ENCODE results near the gene TOM1L2.

The TOM1L2 gene

GRCh38 chr17:17950347-17950746, 21.9 kb downstream of the TOM1L2 start:
- no peak for TF ChIP-seq CTCF (IDR thresholded peaks at IDR 0.05; ENCODE audit: low read depth, low read length)
- no peak for DNase-seq
- Histone ChIP-seq H3K9me3 (no peaks in the 10 kb centered on the region), H3K36me3 (no peaks in the 10 kb centered on the region), H3K4me1 (peaks cover 6% of the 10 kb centered on the region; the same call in 1 of the 2 replicates), H3K27me3 (no peaks in the 10 kb centered on the region), H3K4me3 (ENCODE audit: low read depth, low read length) (no peak overlapping the region)

- Histone ChIP-seq H3K36me3 (no peaks in the 10 kb centered on the region), H3K9me3 (no peaks in the 10 kb centered on the region), H3K4me1 (peaks cover 20% of the 10 kb centered on the region), H3K27me3 (no peaks in the 10 kb centered on the region), H3K4me3 (ENCODE audit: low read depth, low read length) (no peak overlapping the region)
- DNase-seq: no peak
- TF ChIP-seq CTCF (IDR thresholded peaks at IDR 0.05; ENCODE audit: low read depth, low read length): no peak
Observed at GRCh38 chr17:17947966-17948365, 24.2 kb downstream of the TOM1L2 start.

- Histone ChIP-seq H3K9me3 (no peaks in the 10 kb centered on the region), H3K36me3 (no peaks in the 10 kb centered on the region), H3K4me1 (peaks cover 20% of the 10 kb centered on the region), H3K4me3 (ENCODE audit: low read depth, low read length) (no peak overlapping the region), H3K27me3 (no peaks in the 10 kb centered on the region)
- DNase-seq: no peak
- no peak for TF ChIP-seq CTCF (IDR thresholded peaks at IDR 0.05; ENCODE audit: low read depth, low read length)
Observed at GRCh38 chr17:17947309-17947708, 24.9 kb downstream of the TOM1L2 start.

- no peak for DNase-seq
- no peak for TF ChIP-seq CTCF (IDR thresholded peaks at IDR 0.05; ENCODE audit: low read depth, low read length)
- Histone ChIP-seq H3K36me3 (no peaks in the 10 kb centered on the region), H3K4me1 (peaks cover 23% of the 10 kb centered on the region), H3K27me3 (no peaks in the 10 kb centered on the region), H3K4me3 (ENCODE audit: low read depth, low read length) (no peak overlapping the region), H3K9me3 (no peaks in the 10 kb centered on the region)
Observed at GRCh38 chr17:17946093-17946492, 26.1 kb downstream of the TOM1L2 start.

GRCh38 chr17:17944743-17945142, 27.5 kb downstream of the TOM1L2 start:
- TF ChIP-seq CTCF (IDR thresholded peaks at IDR 0.05; ENCODE audit: low read depth, low read length): no peak

GRCh38 chr17:17944242-17944641, 28.0 kb downstream of the TOM1L2 start:
- H3K4me1 ChIP-seq: peaks cover 31% of the 10 kb centered on the region
- TF ChIP-seq CTCF (IDR thresholded peaks at IDR 0.05; ENCODE audit: low read depth, low read length): no peak
- DNase-seq: no peak
- H3K27me3 ChIP-seq: no peaks in the 10 kb centered on the region
- H3K36me3 ChIP-seq: no peaks in the 10 kb centered on the region
- H3K4me3 ChIP-seq (ENCODE audit: low read depth, low read length): no peak overlapping the region
- no peaks in the 10 kb centered on the region for H3K9me3 ChIP-seq

More at GRCh38 chr17:17944743-17945142, 27.5 kb downstream of the TOM1L2 start:
- Histone ChIP-seq H3K4me3 (ENCODE audit: low read depth, low read length) (no peak overlapping the region), H3K9me3 (no peaks in the 10 kb centered on the region), H3K27me3 (no peaks in the 10 kb centered on the region), H3K4me1 (peaks cover 31% of the 10 kb centered on the region), H3K36me3 (no peaks in the 10 kb centered on the region)
- no peak for DNase-seq
